Esophagus squamous epithelium (tissue), 4 donors: ENCODE data around the gene UPK2.

Source experiments
- POLR2A ChIP-seq, 4 donors: fragments of 450-650 bp; IDR thresholded peaks; one replicate each; pipeline ENCODE4 v1.6.1; 2017; ENCODE audit warnings: antibody characterized with exemption in 4 of 4, mild to moderate bottlenecking in 4 of 4, moderate library complexity in 3 of 4
- TF ChIP-seq, protein P1 (sequence below), 6 experiments: fragments of 450-650 bp in 4 of 6; fragments of 200-600 bp in 2 of 6; sonication (generic) in 2 of 6; IDR thresholded peaks; one replicate each; pipeline ENCODE4 v1.5.1; 2016 to 2019; ENCODE audit warnings: antibody characterized with exemption in 6 of 6, mild to moderate bottlenecking in 4 of 6, moderate library complexity in 4 of 6

GRCh38 chr11:118935376-118935775 lies 20.7 kb upstream of the UPK2 start:
- TF ChIP-seq, protein P1, sequence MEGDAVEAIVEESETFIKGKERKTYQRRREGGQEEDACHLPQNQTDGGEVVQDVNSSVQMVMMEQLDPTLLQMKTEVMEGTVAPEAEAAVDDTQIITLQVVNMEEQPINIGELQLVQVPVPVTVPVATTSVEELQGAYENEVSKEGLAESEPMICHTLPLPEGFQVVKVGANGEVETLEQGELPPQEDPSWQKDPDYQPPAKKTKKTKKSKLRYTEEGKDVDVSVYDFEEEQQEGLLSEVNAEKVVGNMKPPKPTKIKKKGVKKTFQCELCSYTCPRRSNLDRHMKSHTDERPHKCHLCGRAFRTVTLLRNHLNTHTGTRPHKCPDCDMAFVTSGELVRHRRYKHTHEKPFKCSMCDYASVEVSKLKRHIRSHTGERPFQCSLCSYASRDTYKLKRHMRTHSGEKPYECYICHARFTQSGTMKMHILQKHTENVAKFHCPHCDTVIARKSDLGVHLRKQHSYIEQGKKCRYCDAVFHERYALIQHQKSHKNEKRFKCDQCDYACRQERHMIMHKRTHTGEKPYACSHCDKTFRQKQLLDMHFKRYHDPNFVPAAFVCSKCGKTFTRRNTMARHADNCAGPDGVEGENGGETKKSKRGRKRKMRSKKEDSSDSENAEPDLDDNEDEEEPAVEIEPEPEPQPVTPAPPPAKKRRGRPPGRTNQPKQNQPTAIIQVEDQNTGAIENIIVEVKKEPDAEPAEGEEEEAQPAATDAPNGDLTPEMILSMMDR (IDR thresholded peaks at IDR 0.05) = no peak
- no peak for TF ChIP-seq POLR2A (IDR thresholded peaks at IDR 0.05)
